HG03442 (cell line): ENCODE results near the gene ASPSCR1.

Experiments
- ATAC-seq: cut with Tn5 transposase; IDR thresholded peaks from one replicate; pipeline ENCODE4 v1.9.1; 2021; ENCODE audit warnings: mild to moderate bottlenecking, moderate library complexity; ENCODE audit not compliant: unreplicated experiment

The ASPSCR1 gene

DNA sequence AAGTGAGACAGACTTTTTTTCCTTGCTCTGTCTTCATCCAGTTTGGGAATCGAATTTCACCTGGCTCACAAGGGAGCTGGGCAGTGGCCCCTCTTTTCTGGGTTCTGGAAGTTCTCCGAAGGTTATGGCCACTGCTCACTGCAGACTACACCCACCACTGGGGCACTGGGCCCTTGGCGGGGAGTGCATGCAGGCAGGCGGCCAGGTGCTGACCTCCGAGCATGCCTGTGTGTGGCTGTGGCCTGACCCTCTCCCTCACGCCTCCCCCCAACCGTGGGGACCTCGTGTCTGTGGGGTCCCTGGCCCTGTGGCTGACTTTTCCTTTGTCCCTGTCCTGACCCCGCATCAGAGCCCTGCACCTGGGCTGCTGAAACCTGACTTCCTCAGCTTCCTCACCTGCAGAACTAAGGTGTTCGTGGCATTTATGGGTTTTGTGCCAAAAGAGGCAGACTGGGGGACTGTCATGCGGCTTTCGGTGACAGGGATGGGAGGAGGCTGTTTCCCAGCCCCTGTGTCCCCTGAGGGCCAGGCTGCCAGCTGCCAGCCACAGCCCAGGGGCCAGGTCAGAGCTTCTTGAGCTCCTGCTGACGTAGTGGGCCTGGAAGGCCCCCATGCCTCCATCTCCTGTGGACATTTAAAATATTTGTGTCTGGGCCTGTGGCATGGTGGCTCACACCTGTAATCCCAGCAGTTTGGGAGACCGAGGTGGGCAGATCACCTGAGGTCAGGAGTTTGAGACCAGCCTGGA, 21.4 kb downstream of the ASPSCR1 start:
- ATAC-seq, result no peak

DNA sequence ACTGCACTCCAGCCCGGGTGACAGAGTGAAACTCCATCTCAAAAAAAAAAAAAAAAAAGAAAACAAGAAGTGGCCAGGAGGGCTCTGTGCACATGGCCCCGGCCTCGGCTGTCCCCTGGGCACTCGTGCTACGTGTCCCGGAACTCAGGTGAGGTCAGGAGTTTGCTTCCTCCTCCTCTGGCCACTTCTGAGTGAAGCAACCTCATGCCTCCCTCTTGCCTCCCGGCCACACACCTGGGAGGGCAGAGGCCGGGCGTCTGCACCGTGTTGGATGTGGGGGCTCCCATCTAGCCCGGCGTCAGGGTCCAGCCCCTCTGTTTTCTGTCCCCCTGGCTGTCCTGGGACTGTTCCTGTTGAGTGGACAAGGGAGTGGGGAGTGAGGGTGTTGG, 22.2 kb downstream of the ASPSCR1 start:
- no peak for ATAC-seq

DNA sequence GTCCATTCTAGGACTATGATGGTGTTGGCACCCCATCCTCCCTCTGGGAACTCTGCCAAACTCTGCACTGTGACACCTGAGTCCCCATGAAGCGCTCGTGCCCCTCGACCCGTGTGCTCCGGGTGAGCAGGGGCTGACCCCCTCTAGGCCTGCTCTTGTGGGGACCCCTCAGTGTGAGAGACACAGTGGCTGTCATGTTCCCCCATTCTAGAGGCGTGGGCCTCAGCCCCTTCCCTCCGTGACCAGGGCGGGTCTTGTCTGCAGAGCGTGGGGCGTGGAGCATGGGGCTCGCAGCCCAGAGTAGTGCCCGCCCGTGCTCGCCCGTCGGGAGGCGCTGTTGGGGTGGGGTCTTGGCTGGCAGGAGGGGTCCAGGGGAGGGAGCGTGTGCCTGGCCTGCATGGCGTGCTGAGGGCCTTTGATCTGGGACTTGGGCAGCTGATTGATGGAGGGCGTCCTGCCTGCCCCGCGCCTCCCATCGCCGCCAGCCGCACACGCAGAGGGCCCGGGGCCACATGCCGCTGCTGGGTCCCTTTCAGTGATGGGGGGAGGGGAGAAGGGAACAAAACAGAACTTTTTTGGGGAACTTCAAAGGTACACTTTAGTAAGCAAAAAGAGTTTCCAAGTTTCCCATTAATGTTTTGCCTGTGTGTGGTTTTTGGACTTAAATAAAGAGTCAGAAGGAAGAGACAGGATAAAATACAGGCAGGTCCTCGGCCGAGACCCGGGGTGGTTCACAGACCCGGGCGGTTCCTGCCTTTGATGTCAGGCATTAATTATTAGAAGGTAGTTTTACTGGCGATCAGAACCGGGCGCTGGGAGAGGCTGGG, 22.8 kb downstream of the ASPSCR1 start:
- no peak for ATAC-seq

DNA sequence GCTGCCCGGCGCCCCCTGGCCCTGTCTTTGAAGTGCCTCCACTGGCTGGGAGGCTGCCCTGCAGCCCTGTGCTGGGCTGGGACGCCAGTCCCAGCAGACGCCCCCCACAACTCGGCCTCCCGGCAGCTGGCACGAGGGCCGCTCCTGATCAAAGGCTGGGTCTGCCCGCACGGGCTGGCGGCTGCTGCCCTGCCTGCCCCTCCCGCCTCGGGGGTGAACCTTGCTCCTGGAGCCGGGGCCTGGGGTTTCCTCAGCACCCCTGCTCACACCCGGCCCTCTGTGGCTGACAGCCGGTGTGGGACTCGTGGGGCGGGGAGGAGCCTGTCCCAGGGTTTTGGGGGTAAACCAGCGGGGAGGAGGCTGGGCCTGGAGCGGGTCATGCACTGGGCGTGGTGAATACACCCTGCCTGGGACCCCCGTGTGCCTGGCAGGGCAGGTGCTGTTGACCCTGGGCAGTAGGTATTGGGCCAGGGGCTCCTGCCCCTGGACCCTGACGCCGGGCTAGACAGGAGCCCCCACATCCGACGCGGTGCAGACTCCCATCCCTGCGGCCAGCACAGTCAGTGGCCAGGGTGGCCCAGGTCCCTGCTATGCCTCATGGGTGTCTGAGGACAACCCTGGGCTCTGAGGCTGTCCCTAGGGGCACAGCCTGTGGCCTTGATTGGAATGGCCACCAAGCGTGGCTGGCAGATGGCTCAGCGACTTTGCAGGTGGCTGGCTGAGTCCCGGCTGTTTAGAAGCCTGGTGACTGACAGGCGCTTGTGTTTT, 23.6 kb downstream of the ASPSCR1 start:
- ATAC-seq, result no peak

DNA sequence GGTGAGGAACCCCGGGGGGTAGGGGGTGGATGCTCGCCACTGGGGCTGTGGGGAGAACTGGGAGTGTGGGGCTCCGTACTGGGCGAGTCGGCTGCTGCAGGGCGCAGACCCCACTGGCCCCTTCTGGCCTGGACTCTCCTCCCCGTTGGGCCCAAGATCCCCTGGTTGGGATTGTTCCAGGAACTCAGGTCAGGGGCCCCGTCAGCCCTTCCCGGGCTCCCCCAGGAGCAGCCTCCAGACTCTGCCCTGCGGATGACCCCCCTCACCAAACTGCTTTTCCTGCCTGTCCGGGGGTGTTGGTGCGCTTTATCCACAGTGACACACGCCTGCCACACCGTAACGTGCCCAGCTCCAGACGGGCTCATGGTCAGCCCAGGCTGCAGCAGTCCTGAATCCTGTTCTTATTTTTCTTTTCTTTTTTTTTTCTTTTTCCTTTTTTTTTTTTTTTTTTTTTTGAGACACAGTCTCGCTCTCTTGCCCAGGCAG, 24.2 kb downstream of the ASPSCR1 start:
- ATAC-seq, result no peak

DNA sequence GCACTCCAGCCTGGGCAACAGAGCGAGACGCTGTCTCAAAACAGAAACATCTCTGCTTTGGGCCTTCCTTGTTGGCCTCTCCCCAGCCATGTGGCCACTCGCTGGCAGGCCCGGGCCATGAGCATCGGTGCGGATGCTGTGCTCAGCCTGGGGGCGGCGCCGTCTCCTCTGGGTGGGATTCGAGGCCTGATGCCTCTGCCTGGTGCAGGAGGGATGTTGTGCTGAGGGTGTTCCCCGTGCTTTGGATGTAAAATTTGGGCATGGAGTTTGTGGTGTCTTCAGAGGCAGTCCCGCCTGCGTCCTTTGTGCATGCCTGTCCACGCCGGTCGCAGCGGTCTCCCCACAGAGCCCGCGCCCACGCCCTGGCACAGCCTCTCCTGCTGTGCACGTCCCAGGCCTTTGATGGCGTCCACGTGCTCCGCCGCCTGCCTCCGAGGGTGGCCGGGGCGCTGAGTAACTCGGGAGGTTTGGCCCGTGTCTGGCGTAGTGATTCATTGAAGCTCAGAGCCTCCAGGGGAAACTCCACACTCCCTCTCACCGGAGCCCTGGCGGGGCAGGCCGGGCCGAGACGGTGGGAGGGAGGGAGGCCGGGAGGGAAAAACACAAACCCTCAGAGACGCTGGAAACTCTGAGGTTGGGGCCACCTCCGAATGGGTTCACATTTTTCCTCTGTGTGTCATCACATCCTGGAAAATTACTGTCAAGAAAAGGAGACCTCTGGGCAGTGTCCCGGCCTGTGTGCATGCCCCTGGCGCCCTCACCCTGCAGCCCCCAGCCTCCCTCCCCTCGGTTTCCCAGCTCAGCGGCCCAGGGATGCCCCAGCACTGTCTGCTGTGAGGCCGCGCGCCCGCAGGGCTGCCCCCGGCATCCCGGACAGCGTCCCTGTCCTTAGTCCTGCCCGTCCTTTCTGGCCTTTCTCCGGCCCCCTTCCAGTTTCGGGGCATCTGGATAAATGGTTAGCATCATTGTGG, 26.3 kb downstream of the ASPSCR1 start:
- ATAC-seq, result no peak

DNA sequence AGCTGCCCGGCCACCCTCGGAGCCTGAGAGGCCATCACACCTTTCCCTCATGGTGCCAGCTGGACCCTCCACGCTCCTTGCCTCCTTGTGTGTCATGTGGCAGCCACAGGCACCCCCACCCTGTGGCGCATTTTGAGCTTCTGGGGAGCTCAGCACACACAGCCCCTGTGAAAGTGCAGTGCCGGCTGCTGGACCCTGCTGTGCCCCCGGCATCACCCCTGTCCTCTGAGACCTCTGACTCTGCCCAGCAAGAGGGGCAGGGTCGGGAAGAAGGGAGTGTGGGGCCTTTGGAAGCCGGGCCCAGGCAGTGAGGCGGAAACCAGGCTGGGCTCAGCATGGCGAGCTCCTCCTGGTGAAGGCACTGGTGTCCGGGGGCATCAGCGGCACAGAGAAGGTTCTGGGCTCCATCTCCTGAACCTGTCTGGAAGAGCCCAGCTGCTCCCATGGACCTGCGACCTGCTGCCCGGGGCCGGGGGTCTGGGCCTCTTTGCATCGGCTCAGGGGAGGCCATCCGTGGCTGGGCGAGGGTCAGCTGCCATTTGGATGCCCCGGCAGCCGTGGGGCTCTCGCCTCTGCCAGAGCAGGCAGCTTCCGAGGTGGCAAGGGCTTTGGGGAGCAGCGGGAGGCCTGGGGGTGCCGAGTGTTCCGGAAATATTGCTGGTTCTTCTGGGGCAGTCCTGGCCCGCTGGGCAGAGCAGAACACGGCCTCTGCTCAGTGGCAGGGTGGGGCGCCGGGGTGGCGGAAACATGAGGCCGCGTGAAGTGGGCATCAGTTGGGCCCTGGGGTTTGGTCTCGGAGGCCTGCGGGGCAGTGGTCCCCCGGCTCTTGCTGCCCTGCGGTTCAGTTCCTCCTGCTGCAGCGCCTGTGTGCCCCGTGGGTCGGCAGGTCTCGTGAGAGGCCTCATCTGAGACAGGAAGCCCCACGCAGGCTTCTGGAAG, 27.4 kb downstream of the ASPSCR1 start:
- no peak for ATAC-seq

DNA sequence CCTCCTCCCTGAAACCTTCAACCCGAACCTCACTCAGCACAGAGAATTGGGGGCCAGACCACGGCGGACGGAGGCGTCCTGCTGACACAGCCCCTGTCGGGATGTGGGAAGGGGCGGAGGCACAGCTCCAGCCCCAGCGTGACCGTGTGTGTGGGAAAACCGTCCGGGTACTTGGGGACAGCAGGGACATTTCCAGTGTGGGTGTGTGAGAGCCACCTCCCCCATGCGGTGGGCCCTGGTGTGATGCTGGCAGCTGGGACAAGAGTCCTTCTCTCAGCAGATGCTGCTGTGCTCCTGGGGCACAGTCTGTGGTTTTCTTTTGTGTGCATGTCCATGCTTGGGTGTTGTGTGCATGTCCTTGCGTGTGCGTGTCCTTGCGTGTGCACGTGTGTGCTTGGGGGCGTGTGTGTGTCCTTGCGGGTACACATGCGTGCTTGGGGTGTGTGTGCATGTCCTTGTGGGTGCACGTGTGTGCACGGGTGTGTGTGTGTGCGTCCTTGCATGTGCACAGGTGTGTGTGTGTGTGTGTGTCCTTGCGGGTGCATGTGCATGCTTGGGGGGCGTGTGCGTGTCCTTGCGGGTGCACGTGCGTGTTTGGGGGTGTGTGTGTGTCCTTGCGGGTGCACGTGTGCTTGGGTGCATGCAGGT, 28.4 kb downstream of the ASPSCR1 start:
- no peak for ATAC-seq

DNA sequence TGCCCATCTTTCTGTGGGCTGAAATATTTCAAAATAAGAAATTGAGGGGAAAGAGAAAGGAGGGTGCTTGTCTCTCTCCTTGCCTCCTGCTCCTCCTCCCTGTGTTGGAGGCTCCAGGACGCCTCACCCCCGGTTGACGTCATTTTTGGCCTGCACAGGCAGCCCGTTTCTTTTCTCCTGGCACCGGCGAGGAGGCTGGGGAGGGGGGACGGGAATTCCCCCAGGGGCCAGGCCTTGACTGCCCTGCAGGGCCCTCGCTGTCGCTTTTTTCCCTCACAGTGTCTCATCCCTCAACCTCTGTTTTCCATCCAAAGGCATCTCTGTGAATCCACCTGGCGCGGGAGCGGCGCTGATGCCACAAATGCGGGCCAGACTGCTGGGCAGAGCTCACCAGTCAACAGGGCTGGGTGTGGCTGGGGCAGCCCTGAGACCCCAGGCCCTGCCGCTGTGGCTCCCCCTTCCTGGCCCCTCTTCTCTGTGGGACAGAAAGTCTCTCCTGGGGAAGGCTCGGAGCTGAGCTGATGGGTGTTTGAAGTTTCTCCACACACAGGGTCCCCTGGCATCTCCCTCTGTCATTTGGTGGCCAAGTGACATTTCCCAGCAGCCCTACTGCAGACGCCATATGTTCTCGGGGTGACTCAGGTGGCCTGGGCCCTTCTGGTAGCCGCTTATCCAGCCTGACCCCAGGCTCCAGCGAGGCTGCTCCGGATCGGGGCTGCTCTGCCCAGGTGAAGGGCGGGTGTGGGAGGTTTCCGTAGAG, 29.2 kb downstream of the ASPSCR1 start:
- no peak for ATAC-seq

DNA sequence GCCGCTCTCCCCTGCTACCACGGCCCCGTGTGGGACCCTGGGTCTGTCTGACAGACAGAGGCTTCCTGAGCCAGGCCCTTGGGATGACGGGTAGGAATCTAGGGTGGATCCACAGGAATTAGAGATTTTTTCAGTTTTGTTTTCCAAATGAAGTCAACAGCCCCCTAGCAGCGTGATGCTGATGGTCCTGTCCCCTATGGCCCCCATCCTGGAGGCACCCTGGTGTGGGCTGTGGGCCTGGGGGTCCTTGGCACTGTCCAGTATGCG, 29.7 kb downstream of the ASPSCR1 start:
- no peak for ATAC-seq

DNA sequence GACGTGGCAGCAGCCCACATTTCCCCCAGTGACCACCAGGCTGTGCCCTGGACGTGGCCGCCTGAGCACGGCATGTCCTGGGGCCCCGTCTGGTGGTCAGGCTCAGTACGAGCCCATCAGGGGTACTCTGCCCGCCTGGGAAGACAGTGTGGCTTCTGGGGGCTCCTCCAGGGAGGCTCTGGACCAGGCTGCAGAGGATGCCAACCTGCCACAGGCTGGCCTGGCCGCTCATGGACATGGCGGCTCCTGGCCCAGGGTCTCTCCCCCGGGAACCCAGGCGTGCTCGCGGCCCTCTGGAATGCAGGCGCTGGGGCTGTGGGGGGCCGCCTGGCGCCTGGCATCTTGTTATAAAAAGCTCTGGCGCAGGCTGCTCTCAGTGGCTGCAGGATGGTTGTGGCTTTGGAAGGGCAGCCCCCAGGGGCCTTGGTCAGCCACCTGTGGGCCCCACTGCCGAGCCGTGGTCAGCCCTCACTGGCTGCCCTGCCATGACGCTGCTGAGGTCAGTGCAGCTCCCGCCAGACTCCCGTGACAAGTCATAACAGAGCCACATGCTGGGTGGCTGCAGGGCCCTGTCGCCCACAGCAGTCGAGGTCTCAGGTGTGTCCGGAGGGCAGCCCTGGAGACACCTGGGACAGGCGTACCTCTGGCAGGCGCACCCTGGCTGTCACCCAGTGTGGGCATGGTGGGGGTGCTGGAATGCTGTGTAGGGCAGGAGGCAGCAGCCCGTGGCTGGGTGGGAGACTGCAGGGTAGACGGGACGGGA, 30.2 kb downstream of the ASPSCR1 start:
- ATAC-seq, result no peak

DNA sequence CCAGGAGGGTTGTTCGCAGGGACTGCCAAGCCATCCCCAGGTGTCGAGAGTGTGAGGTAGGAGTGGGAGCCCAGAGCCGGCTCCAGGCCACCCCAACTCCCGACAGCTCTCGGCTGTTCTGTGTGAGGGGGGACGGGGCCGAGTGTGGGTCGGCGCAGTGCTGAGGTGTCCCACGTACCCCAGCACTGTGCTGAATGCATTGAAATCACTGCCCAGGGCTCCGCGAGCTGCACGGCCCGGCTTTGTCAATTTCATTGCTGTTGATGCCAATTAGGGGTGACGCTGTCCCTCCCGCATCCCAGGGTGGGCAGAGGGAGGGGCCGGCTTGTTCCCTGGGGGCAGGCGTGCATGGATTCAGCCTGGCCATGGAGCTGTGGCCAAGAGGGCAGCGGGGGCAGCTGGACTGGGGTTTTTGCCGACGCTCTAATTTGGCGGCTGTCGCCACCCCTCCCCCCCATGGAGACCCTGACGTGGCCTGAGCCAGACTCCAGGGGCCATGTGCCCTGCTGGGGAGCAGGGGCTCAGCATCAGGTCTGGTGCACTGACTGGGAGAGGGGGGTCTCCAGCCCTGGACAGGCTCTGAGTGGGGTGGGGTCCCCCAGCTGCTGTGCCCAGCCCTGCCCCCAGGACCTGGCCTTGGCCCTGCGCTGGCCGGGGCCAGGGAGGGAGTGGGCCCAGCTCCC, 31.0 kb downstream of the ASPSCR1 start:
- no peak for ATAC-seq

DNA sequence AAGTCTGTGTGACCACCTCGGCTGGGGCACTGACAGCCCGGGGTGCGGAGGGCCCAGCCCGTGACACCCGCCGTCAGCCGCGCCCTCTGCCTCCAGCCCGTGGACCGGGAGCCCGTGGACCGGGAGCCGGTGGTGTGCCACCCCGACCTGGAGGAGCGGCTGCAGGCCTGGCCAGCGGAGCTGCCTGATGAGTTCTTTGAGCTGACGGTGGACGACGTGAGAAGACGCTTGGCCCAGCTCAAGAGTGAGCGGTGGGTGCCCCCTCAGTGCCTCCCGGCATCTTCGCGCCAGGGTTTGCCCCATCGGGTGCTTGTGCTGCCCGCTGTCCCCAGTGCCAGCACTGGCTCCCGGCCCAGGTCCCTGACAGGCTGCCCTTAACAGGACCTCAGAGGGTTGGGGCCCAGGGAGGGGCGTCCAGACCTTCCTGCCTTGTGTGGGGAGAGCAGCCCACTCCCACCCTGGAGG, 31.5 kb downstream of the ASPSCR1 start:
- no peak for ATAC-seq

DNA sequence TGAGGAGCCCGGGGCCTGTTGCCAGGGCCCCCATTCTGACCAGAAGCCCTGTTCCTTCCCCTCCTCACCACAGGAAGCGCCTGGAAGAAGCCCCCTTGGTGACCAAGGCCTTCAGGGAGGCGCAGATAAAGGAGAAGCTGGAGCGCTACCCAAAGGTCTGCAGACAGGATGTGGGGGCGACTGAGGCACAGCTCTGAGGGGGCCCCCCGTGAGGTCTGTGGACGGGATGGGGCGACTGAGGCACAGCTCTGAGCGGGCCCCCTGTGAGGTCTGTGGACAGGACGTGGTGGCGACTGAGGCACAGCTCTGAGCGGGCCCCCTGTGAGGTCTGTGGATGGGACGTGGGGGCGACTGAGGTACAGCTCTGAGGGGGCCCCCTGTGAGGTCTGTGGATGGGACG, 32.0 kb downstream of the ASPSCR1 start:
- no peak for ATAC-seq

DNA sequence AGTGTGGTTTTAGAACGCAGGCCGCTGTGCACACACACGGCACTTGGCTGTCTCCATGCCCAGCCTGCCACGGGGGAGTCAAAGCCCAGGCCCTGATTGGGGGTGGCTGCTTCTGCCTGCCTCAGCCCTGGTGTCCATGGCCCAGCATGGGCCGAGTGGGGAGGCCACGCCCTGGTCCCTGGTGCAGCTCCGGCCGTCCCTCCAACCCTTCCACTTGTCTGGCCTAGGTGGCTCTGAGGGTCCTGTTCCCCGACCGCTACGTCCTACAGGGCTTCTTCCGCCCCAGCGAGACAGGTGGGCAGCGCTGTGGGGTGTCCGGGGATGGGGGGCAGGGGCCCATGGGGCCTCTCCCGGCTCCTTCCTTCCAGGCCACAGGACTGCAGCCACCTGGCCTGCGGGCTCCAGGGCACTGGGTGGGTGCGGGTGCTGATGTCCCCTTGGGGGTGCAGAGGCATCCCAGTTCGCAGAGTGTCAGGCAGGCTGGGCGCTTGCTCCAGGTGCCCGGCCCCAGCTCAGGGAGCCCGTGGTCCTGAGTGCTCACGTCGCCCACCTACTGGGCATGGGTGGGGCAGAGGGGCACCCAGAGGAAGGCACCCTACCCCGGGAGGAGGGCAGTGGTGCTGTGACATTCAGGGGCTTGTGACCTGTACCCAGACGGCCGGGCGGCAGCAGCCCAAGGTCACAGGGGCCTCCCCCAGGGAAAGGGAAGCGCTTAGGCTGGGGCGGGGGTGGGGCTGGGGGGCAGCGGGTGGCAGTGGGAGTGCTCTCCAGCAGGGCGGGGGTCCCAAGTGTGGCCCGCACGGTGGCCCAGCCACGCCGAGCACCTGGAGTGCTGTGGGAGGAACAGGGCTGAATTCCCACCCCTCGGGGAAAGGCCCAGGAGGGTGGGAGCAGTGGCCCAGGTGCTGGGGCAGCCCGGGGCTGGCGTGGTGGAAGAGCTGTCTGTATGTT, 33.4 kb downstream of the ASPSCR1 start:
- ATAC-seq, result no peak
